ENCODE measurements around the gene NINL.

Gene NINL

GRCh38 chr20:25461786-25462545 is 123.4 kb downstream of the NINL start:
- DNase-seq, result no peak

GRCh38 chr20:25461281-25461650 is 124.1 kb downstream of the NINL start:
- no peak for DNase-seq

- no peak for DNase-seq
These were observed 124.6 kb downstream of the NINL start for GRCh38 chr20:25460566-25461280.

GRCh38 chr20:25459916-25460535 is 125.3 kb downstream of the NINL start:
- no peak for DNase-seq

GRCh38 chr20:25459111-25459830 is 126.1 kb downstream of the NINL start:
- DNase-seq, result no peak

- DNase-seq, result no peak
These were observed 127.2 kb downstream of the NINL start for GRCh38 chr20:25457886-25458680.

- DNase-seq, result no peak
These were observed 131.0 kb downstream of the NINL start for GRCh38 chr20:25454153-25454900.

- no peak for DNase-seq
These were observed 132.1 kb downstream of the NINL start for GRCh38 chr20:25453035-25453810.

GRCh38 chr20:25452333-25452732 is 133.0 kb downstream of the NINL start:
- DNase-seq, result no peak

- DNase-seq, result no peak
These were observed 137.7 kb downstream of the NINL start for GRCh38 chr20:25447671-25448070.

GRCh38 chr20:25444556-25444955 is 140.8 kb downstream of the NINL start:
- no peak for DNase-seq

GRCh38 chr20:25439328-25439727 is 146.0 kb downstream of the NINL start:
- DNase-seq, result no peak

GRCh38 chr20:25437153-25437581 is 148.2 kb downstream of the NINL start:
- no peak for DNase-seq

GRCh38 chr20:25424536-25424935 is 160.8 kb downstream of the NINL start:
- DNase-seq, result no peak

- DNase-seq, result no peak
These were observed 163.3 kb downstream of the NINL start for GRCh38 chr20:25422032-25422431.

GRCh38 chr20:25421102-25421501 is 164.2 kb downstream of the NINL start:
- DNase-seq, result no peak

- DNase-seq, result no peak
These were observed 166.6 kb downstream of the NINL start for GRCh38 chr20:25418776-25419175.

- DNase-seq, result no peak
These were observed 176.4 kb downstream of the NINL start for GRCh38 chr20:25408890-25409289.

- no peak for DNase-seq
These were observed 177.2 kb downstream of the NINL start for GRCh38 chr20:25408170-25408547.

- peak; percentile 50 for DNase-seq
These were observed 177.8 kb downstream of the NINL start, which contains the start of gene GINS1 for GRCh38 chr20:25407311-25408169. TSS of gene GINS1 (plus strand) at chr20:25407673. CDS start at chr20:25407821, 148 bp downstream.

Measured in effector CD4-positive, alpha-beta T cell (primary cell).